ENCODE results near the gene DDIT3. TPM values are rescaled to one million over a fixed set of nuclear protein-coding genes. Genes with fewer than 3 reads are reported as not detected.

Gene DDIT3
- total and polyA plus RNA-seq, 2 donors (not counting 1 experiment from before 2014, with no cell fraction given) = 35.6 to 159 TPM

GRCh38 chr12:57522887-57523705 is 2.8 kb upstream of the DDIT3 start:
- intact Hi-C loops (cut with micrococcal nuclease) = loop anchor here (1.0 to 10.0 kb wide), 10 partner anchors 24 to 1404 kb away; partner anchors contain the start of genes ARHGAP9, BAZ2A, CNPY2 and DCTN2
- peaks cover 42 to 51% of the 10 kb centered on the region in 2 donors for H3K4me1 ChIP-seq (ENCODE audit: control insufficient read depth in 2 of 2, insufficient read depth in 2 of 2, low read length in 2 of 2)
- peak overlapping the region; percentile 78 to 87 for H3K27ac ChIP-seq (ENCODE audit: low read length in 2 of 2)
- H3K4me1 Mint-ChIP-seq = peaks cover 58% of the 10 kb centered on the region
- H3K4me3 ChIP-seq (ENCODE audit: control extremely low read depth in 1 of 5, extremely low read depth in 1 of 5, insufficient read depth in 1 of 5, low read depth in 2 of 5, low read length in 4 of 5) = peak overlapping the region; percentile 72 to 89 (median 81)
- H3K9me3 Mint-ChIP-seq (ENCODE audit: insufficient read depth) = no peaks in the 10 kb centered on the region
- H2AFZ ChIP-seq (ENCODE audit: insufficient read depth, low read depth, low read length, poor library complexity, severe bottlenecking) = peak overlapping the region; percentile 59
- H3K79me2 ChIP-seq (ENCODE audit: control insufficient read depth, insufficient read depth, low read length) = peaks cover 31% of the 10 kb centered on the region
- H3K9me3 ChIP-seq (ENCODE audit: control extremely low read depth in 1 of 3, control insufficient read depth in 2 of 3, insufficient read depth in 1 of 3, low read length in 2 of 3) = no peaks in the 10 kb centered on the region
- H3K27me3 Mint-ChIP-seq = no peaks in the 10 kb centered on the region
- H4K20me1 ChIP-seq (ENCODE audit: control insufficient read depth, insufficient read depth, low read length, poor library complexity, severe bottlenecking) = peaks cover 31% of the 10 kb centered on the region
- peak overlapping the region; percentile 95 for H3K27ac Mint-ChIP-seq
- no peaks in the 10 kb centered on the region for H3K27me3 ChIP-seq (replicated peaks in 1 of 4; ENCODE audit: control extremely low read depth in 1 of 4, control insufficient read depth in 3 of 4, insufficient read depth in 4 of 4, low read length in 3 of 4)
- H3K4me3 Mint-ChIP-seq = peak overlapping the region; percentile 98
- peak overlapping the region; percentile 87 for H3K9ac ChIP-seq (ENCODE audit: low read length)
- TF ChIP-seq, protein P1, sequence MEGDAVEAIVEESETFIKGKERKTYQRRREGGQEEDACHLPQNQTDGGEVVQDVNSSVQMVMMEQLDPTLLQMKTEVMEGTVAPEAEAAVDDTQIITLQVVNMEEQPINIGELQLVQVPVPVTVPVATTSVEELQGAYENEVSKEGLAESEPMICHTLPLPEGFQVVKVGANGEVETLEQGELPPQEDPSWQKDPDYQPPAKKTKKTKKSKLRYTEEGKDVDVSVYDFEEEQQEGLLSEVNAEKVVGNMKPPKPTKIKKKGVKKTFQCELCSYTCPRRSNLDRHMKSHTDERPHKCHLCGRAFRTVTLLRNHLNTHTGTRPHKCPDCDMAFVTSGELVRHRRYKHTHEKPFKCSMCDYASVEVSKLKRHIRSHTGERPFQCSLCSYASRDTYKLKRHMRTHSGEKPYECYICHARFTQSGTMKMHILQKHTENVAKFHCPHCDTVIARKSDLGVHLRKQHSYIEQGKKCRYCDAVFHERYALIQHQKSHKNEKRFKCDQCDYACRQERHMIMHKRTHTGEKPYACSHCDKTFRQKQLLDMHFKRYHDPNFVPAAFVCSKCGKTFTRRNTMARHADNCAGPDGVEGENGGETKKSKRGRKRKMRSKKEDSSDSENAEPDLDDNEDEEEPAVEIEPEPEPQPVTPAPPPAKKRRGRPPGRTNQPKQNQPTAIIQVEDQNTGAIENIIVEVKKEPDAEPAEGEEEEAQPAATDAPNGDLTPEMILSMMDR (IDR thresholded peaks at IDR 0.05) = no peak
- no peak for TF ChIP-seq EZH2 (IDR thresholded peaks at IDR 0.05; ENCODE audit: borderline replicate concordance, insufficient read depth, low read depth, low read length, poor library complexity, severe bottlenecking)
- ATAC-seq (ENCODE audit: low read depth) (no peak), DNase-seq (peak; percentile 74)
- ChIA-PET CTCF (interaction anchor here (0.7 to 1.3 kb wide), 3 partner anchors 21 to 64 kb away, joined by 3 to 4 read pairs (median 3); partner anchors contain the start of gene GLI1), POLR2A (interaction anchor here (0.6 to 2.4 kb wide), 9 partner anchors 9 to 1302 kb away, joined by 3 to 13 read pairs (median 3); partner anchors contain the start of genes DCTN2 and RNF41)
- WGBS (ENCODE audit: insufficient coverage) = 2% methylated on average over 8 of the region's 38 CpGs
- H3K4me2 ChIP-seq (replicated peaks; ENCODE audit: low read depth, low read length, poor library complexity, severe bottlenecking) = peak overlapping the region; percentile 96
- peaks cover 0 to 27% of the 10 kb centered on the region in 2 experiments for H3K36me3 ChIP-seq (replicated peaks in 1 of 2; ENCODE audit: control extremely low read depth in 1 of 2, control insufficient read depth in 1 of 2, extremely low read depth in 1 of 2, insufficient read depth in 2 of 2, low read length in 1 of 2)

Measured in B cell (primary cell).